Glutamatergic neuron (in vitro differentiated cells): ENCODE results near the gene AMPD3. TPM values are rescaled to one million over a fixed set of nuclear protein-coding genes. Genes with fewer than 3 reads are reported as not detected.
A peak's percentile ranks its signal among the peaks of the same experiment; 100 is the strongest.

Experiments used
- DNase-seq: peaks from one replicate; pipeline ENCODE4 v3.0.0; 2022
- H3K27ac Mint-ChIP-seq: one replicate; pipeline ENCODE4 v1.8.0; 2020; ENCODE audit warnings: mild to moderate bottlenecking, mixed read lengths, inconsistent platforms; ENCODE audit not compliant: unreplicated experiment
- H3K27me3 Mint-ChIP-seq: one replicate; pipeline ENCODE4 v1.8.0; 2020; ENCODE audit warnings: mild to moderate bottlenecking, moderate library complexity, mixed read lengths, inconsistent platforms; ENCODE audit not compliant: unreplicated experiment
- H3K36me3 Mint-ChIP-seq: one replicate; pipeline ENCODE4 v1.8.0; 2020; ENCODE audit warnings: mild to moderate bottlenecking, mixed read lengths, inconsistent platforms; ENCODE audit not compliant: unreplicated experiment
- H3K4me1 Mint-ChIP-seq: one replicate; pipeline ENCODE4 v1.8.0; 2020; ENCODE audit warnings: mild to moderate bottlenecking, low read depth, mixed read lengths, inconsistent platforms; ENCODE audit not compliant: unreplicated experiment
- H3K4me3 Mint-ChIP-seq: one replicate; pipeline ENCODE4 v1.8.0; 2020; ENCODE audit warnings: mild to moderate bottlenecking, mixed read lengths, inconsistent platforms; ENCODE audit not compliant: unreplicated experiment
- H3K9me3 Mint-ChIP-seq: one replicate; pipeline ENCODE4 v1.8.0; 2020; ENCODE audit warnings: mild to moderate bottlenecking, moderate library complexity, mixed read lengths, inconsistent platforms; ENCODE audit not compliant: unreplicated experiment
- total RNA-seq: library from RNA; stranded (reverse); fragmentation: NEBNext Ultra II Directional; extraction: Animal tissue kit (Norgen Biotek cat#: 25700); gene quantifications from one replicate; pipeline ENCODE4 v1.2.1, GENCODE V29; 2021; ENCODE audit not compliant: unreplicated experiment
- TF ChIP-seq, protein P1 (sequence below): fragments of 200-600 bp; sonication (generic); IDR thresholded peaks from one replicate; pipeline ENCODE4 v1.5.0; 2021; ENCODE audit not compliant: partially characterized antibody, unreplicated experiment

Gene AMPD3
- total RNA-seq, 1 donor from 2014 or later, result 0.44 TPM

DNA sequence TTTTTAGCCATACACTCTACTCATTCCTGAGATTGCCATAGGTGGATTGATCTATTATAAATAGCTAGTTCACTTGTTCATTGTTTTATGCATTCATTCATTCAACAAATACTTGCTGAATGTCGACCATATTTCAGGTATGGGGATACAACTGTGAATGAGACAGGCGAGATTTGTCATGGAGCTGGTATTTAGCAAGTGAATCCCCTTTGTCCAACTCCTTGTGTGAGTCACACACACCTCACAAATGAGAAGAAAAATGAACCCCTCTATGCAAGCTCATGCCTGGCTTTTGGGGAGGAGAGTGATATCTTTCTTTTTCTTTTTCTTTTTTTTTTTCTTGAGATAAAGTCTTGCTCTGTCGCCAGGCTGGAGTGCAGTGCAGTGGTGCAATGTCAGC, 1.8 kb upstream of the AMPD3 start:
- Mint-ChIP-seq H3K4me1 (peaks cover 24% of the 10 kb centered on the region), H3K4me3 (no peak overlapping the region), H3K27me3 (peaks cover 31% of the 10 kb centered on the region), H3K27ac (no peak overlapping the region), H3K9me3 (peaks cover 16% of the 10 kb centered on the region), H3K36me3 (peaks cover 12% of the 10 kb centered on the region)
- TF ChIP-seq, protein P1, sequence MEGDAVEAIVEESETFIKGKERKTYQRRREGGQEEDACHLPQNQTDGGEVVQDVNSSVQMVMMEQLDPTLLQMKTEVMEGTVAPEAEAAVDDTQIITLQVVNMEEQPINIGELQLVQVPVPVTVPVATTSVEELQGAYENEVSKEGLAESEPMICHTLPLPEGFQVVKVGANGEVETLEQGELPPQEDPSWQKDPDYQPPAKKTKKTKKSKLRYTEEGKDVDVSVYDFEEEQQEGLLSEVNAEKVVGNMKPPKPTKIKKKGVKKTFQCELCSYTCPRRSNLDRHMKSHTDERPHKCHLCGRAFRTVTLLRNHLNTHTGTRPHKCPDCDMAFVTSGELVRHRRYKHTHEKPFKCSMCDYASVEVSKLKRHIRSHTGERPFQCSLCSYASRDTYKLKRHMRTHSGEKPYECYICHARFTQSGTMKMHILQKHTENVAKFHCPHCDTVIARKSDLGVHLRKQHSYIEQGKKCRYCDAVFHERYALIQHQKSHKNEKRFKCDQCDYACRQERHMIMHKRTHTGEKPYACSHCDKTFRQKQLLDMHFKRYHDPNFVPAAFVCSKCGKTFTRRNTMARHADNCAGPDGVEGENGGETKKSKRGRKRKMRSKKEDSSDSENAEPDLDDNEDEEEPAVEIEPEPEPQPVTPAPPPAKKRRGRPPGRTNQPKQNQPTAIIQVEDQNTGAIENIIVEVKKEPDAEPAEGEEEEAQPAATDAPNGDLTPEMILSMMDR, result no peak
- DNase-seq, result no peak

DNA sequence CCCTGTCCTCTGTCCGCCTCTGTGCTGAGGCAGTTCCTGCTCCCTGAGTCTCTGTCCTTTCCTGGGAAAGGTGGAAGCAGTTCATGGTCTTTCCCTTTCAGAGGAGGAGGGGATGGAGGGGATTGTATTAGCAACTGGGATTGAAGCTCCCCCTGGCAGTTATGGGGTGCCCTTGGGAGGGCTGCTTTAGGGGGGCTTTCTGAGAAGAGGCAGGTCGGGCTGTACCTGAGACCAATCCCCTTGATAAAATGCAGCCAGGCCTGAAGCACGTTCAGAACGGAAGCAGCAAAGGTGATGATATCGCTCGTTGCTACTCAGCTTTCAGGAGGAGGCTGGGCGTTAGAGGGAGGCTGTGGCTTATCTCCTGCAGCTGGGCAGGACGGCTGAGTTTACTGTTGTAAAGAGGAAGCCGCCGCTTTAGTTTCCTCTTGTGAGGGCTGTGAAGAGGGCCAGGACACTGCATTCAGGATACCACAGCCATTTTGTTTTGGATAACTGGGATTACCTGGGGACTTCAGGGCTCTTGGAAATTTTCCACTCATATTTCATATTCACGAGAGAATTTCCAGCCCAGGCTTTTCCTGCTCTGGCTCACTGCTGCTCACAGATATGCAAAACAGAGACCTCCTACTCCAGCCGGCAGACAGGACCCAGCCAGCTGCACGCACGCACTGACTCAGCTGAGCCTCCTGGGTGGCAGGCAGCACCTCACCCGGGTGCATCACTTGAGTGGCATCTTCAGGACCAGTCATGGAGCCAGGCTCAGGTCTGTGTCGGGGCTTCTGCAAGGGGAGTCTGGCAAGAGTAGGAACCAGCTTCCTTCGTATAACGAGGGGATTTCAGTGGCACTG, 798 bp downstream of the AMPD3 start:
- DNase-seq, result peak; percentile 38
- Mint-ChIP-seq H3K27ac (peak overlapping the region; percentile 59), H3K4me3 (peak overlapping the region; percentile 46), H3K4me1 (peaks cover 27% of the 10 kb centered on the region), H3K36me3 (peaks cover 6% of the 10 kb centered on the region), H3K9me3 (peaks cover 9% of the 10 kb centered on the region), H3K27me3 (peaks cover 23% of the 10 kb centered on the region)
- TF ChIP-seq, protein P1, result no peak

DNA sequence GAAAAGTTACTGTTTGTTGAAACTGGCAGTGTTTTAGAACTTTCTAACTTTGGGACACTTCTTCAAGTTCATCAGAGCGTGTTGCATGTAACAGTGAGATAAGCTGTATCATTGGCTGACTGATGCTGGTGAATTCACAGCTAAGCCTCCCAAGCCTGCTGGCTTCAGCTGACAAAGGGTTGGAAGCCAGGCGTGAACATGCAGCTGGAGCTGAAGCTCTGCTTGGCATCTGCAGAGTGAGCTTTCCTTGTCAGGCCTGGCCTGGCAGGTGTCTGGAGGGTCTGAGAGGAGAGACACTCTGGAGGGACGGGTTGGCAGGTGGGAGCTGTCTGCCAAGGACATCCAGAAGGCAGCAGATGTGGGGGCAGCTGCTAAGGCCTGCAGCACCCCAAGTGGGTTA, 1.5 kb downstream of the AMPD3 start:
- peaks cover 25% of the 10 kb centered on the region for H3K4me1 Mint-ChIP-seq
- H3K4me3 Mint-ChIP-seq, result peak overlapping the region; percentile 34
- H3K27me3 Mint-ChIP-seq, result peaks cover 18% of the 10 kb centered on the region
- peaks cover 9% of the 10 kb centered on the region for H3K9me3 Mint-ChIP-seq
- H3K27ac Mint-ChIP-seq, result peak overlapping the region; percentile 59
- DNase-seq, result peak; percentile 35
- peaks cover 6% of the 10 kb centered on the region for H3K36me3 Mint-ChIP-seq
- TF ChIP-seq, protein P1, result no peak

DNA sequence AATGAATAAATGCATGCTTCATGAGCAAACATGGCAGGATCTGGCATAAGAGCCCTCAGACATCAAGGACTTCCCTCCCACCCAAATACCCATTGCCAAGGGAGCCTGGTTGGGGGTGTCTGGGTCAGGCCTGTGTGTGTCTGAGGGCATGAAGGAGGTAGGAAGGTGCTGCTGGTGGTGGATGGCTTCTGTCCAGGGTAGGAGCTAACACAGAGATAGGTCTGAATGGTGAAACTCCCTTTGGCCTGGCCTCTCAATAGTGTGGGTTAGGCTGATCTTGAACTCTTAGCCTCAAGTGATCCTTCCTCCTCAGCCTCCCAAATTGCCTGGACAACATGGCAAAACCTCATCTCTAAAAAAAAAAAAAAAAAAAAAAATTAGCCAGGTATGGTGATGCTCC, 2.8 kb downstream of the AMPD3 start:
- TF ChIP-seq, protein P1, result no peak
- H3K27me3 Mint-ChIP-seq, result peaks cover 7% of the 10 kb centered on the region
- H3K9me3 Mint-ChIP-seq, result peaks cover 9% of the 10 kb centered on the region
- DNase-seq, result no peak
- H3K27ac Mint-ChIP-seq, result no peak overlapping the region
- peaks cover 24% of the 10 kb centered on the region for H3K4me1 Mint-ChIP-seq
- no peaks in the 10 kb centered on the region for H3K36me3 Mint-ChIP-seq
- no peak overlapping the region for H3K4me3 Mint-ChIP-seq
